Fibroblast of villous mesenchyme (primary cell): ENCODE results near the gene RHEX. TPM values are rescaled to one million over a fixed set of nuclear protein-coding genes. Genes with fewer than 3 reads are reported as not detected.

Source experiments
- DNase-seq: peaks from one replicate; pipeline ENCODE4 v3.0.0-alpha.2; 2010; ENCODE audit warnings: low read depth
- H3K4me3 ChIP-seq: 2 replicates; pipeline ENCODE4 v1.5.1; 2011; ENCODE audit warnings: low read depth, mild to moderate bottlenecking, low read length
- CTCF ChIP-seq: IDR thresholded peaks from 2 replicates; pipeline ENCODE4 v1.5.1; 2012; ENCODE audit warnings: low read depth, mild to moderate bottlenecking, low read length; ENCODE audit not compliant: insufficient read depth
- total RNA-seq: library from RNA; depleted of rRNA; stranded (reverse); fragments of >200 nt; gene quantifications from 2 replicates; pipeline ENCODE4 v1.2.3, GENCODE V29; 2012

RHEX gene
- total RNA-seq, 1 donor = not detected

- no peak for DNase-seq
- no peak overlapping the region for H3K4me3 ChIP-seq
- no peak for TF ChIP-seq CTCF
These were observed 41.9 kb upstream of the RHEX start for GRCh38 chr1:206011057-206011456.

- DNase-seq = no peak
- TF ChIP-seq CTCF = no peak
- no peak overlapping the region for H3K4me3 ChIP-seq
These were observed 40.7 kb upstream of the RHEX start for GRCh38 chr1:206012086-206012859.

GRCh38 chr1:206013026-206013795 is 39.8 kb upstream of the RHEX start:
- TF ChIP-seq CTCF = no peak
- no peak for DNase-seq

GRCh38 chr1:206014601-206015000 is 38.4 kb upstream of the RHEX start:
- TF ChIP-seq CTCF = no peak
- no peak for DNase-seq
- no peak overlapping the region for H3K4me3 ChIP-seq

More at GRCh38 chr1:206013026-206013795, 39.8 kb upstream of the RHEX start:
- no peak overlapping the region for H3K4me3 ChIP-seq

GRCh38 chr1:206015071-206015470 is 37.9 kb upstream of the RHEX start:
- TF ChIP-seq CTCF = no peak
- no peak for DNase-seq
- no peak overlapping the region for H3K4me3 ChIP-seq

GRCh38 chr1:206020393-206021007 is 32.5 kb upstream of the RHEX start:
- TF ChIP-seq CTCF = no peak
- no peak overlapping the region for H3K4me3 ChIP-seq
- DNase-seq = no peak
